Epidermal melanocyte (primary cell): ENCODE data around the gene DLST.

Experiments used
- DNase-seq: peaks from one replicate; pipeline ENCODE4 v3.0.0; 2011; ENCODE audit warnings: low spot score; ENCODE audit not compliant: insufficient read length

Gene DLST

GRCh38 chr14:74938531-74939495, 57.1 kb downstream of the DLST start:
- DNase-seq: no peak

- DNase-seq: no peak
Measured at GRCh38 chr14:74940956-74941565, 59.3 kb downstream of the DLST start.

GRCh38 chr14:74941676-74942097, 60.0 kb downstream of the DLST start:
- no peak for DNase-seq

GRCh38 chr14:74942181-74942580, 60.5 kb downstream of the DLST start:
- DNase-seq: no peak

GRCh38 chr14:74942608-74943007, 60.9 kb downstream of the DLST start:
- DNase-seq: no peak

- no peak for DNase-seq
Measured at GRCh38 chr14:74945261-74945851, 63.6 kb downstream of the DLST start.

- DNase-seq: peak; percentile 88
Measured at GRCh38 chr14:74945852-74946658, 64.3 kb downstream of the DLST start.

GRCh38 chr14:74946659-74947281, 65.1 kb downstream of the DLST start:
- no peak for DNase-seq

- DNase-seq: no peak
Measured at GRCh38 chr14:74947353-74948227, 65.9 kb downstream of the DLST start.

- DNase-seq: no peak
Measured at GRCh38 chr14:74948228-74949175, 66.8 kb downstream of the DLST start.

GRCh38 chr14:74949191-74949601, 67.5 kb downstream of the DLST start:
- DNase-seq: no peak

- no peak for DNase-seq
Measured at GRCh38 chr14:74949859-74950573, 68.3 kb downstream of the DLST start.

GRCh38 chr14:74950795-74951442, 69.2 kb downstream of the DLST start:
- DNase-seq: no peak

- no peak for DNase-seq
Measured at GRCh38 chr14:74951443-74952179, 69.9 kb downstream of the DLST start.

- DNase-seq: no peak
Measured at GRCh38 chr14:74952180-74952665, 70.5 kb downstream of the DLST start.

- no peak for DNase-seq
Measured at GRCh38 chr14:74952697-74953484, 71.2 kb downstream of the DLST start.
